Measurements from ENCODE around the gene FBN2.

DNA sequence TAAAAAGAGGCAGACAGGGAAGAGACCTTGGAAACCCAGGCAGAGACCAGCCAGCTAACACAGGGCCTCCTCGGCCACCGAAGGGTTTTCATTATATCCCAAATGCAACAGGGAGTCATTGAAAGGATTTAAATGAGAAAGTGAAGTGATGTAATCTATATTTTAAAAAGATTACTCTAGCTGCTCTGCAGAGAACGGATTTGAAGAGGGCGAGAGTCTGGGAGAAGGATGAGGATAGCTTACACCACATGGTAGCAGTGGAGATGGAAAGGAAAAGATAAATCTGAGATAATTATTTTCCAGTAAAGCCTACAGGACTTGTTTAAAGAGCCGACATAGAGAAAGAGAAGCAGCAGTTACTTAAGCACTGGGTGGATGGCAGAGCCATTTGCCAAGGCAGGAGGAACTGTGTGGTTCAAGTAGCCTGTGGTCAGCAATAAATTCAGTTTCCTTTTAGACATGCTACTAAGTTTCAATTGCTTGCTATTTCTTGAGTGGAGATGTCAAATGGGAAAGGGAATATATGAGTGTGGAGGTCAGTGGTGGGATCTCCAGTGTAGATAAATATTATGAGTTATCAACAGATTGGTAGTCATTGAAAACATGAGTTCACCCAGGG is 9.3 kb downstream of the FBN2 start:
- TF ChIP-seq, protein P1, sequence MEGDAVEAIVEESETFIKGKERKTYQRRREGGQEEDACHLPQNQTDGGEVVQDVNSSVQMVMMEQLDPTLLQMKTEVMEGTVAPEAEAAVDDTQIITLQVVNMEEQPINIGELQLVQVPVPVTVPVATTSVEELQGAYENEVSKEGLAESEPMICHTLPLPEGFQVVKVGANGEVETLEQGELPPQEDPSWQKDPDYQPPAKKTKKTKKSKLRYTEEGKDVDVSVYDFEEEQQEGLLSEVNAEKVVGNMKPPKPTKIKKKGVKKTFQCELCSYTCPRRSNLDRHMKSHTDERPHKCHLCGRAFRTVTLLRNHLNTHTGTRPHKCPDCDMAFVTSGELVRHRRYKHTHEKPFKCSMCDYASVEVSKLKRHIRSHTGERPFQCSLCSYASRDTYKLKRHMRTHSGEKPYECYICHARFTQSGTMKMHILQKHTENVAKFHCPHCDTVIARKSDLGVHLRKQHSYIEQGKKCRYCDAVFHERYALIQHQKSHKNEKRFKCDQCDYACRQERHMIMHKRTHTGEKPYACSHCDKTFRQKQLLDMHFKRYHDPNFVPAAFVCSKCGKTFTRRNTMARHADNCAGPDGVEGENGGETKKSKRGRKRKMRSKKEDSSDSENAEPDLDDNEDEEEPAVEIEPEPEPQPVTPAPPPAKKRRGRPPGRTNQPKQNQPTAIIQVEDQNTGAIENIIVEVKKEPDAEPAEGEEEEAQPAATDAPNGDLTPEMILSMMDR (IDR thresholded peaks at IDR 0.05) = no peak
- TF ChIP-seq POLR2AphosphoS5 (IDR thresholded peaks at IDR 0.05; ENCODE audit: low read depth, low read length) = no peak
